GM13977 (cell line): ENCODE data around the gene GIMAP1.
"Not testable (repeated sequence)": the region's sequence is repeated elsewhere in the genome, so short reads cannot be mapped to it uniquely, and the experiment has no call there.

Experiments used
- DNase-seq: peaks from one replicate; pipeline ENCODE4 v3.0.0; 2012; ENCODE audit warnings: low spot score
- in situ Hi-C: fragments of 300-500 bp; cut with MboI; formaldehyde crosslinking; loops from one replicate; pipeline ENCODE4 v1.12.0; 2022; ENCODE audit warnings: low sequenced_read_pairs, low pct_unique_long_range_greater_than_20kb, mixed read lengths, inconsistent platforms; ENCODE audit not compliant: unreplicated experiment
- TF ChIP-seq, protein P1 (sequence below): IDR thresholded peaks from 2 replicates; pipeline ENCODE4 v1.5.1; 2012; ENCODE audit warnings: mild to moderate bottlenecking, control low read depth; ENCODE audit not compliant: insufficient read depth; ENCODE audit errors: extremely low read depth, missing control alignments

GIMAP1 gene

DNA sequence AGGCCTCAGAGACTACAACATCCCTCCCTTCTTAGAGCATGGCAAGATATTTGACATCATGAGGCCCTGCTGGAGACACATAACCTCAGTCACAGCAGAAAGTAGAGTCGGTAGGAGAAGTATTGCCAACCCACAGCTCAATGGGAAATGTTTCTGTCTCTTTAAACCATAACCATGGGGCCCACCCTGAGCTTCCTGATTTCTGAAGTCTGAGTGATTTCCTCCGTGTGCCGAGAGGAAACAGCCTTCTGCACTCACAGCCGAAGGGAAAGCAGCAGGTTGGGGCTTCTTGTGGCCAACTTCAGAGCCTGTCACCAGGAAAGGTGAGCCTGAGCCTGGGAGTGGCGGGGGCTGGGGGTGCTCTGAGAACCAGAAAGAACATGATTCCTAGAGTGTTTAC is at the start of gene GIMAP1:
TSS of gene GIMAP1 (plus strand) at position 246 of the 400 bp plus-strand sequence. CDS start 2,435 bp downstream, outside the sequence.
- no peak for DNase-seq
- in situ Hi-C loops, result no loop called here
- TF ChIP-seq, protein P1, sequence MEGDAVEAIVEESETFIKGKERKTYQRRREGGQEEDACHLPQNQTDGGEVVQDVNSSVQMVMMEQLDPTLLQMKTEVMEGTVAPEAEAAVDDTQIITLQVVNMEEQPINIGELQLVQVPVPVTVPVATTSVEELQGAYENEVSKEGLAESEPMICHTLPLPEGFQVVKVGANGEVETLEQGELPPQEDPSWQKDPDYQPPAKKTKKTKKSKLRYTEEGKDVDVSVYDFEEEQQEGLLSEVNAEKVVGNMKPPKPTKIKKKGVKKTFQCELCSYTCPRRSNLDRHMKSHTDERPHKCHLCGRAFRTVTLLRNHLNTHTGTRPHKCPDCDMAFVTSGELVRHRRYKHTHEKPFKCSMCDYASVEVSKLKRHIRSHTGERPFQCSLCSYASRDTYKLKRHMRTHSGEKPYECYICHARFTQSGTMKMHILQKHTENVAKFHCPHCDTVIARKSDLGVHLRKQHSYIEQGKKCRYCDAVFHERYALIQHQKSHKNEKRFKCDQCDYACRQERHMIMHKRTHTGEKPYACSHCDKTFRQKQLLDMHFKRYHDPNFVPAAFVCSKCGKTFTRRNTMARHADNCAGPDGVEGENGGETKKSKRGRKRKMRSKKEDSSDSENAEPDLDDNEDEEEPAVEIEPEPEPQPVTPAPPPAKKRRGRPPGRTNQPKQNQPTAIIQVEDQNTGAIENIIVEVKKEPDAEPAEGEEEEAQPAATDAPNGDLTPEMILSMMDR, result no peak

DNA sequence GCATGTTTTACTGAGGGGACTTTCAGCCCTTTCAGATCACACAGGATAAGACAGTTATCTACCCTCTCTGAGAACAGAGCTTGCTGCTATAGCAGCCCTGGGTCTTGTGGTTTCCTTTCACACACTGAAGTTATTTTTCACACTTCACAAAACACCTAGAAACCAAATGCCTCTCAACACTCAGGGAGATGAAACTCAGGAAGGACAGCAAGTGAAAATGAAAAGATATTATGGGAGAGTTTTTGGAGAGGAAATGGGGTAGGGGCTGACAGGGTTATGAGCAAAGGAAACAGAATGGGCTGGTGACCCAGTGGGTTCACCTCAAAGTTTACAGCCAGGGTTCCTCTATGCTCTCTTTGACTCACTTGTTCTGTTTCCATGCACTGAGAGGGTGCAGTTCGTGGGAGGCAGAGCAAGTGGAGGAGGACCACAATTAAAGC is 47.9 kb upstream of the GIMAP1 start:
- in situ Hi-C loops, result no loop called here
- peak; percentile 64 for DNase-seq
- TF ChIP-seq, protein P1, result no peak

DNA sequence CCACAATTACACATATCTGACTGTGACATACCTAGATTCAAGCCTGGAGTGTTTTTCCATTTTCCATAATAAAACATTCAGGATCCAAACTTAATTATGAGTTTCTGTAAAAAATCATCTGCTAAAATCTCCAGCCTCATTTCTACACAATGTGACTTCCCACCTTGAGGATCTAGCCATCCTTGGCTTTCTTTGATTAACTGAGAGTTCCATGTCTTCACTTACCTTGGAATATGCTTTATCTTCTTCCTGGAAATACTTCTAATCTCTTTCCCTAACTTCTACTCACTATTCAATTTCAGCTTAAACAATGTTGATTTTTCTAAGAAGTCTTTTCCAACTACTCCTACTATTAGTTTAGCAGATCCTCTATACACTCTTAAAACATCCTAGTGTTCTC is 47.4 kb upstream of the GIMAP1 start:
- in situ Hi-C loops, result no loop called here
- TF ChIP-seq, protein P1, result no peak
- no peak for DNase-seq

DNA sequence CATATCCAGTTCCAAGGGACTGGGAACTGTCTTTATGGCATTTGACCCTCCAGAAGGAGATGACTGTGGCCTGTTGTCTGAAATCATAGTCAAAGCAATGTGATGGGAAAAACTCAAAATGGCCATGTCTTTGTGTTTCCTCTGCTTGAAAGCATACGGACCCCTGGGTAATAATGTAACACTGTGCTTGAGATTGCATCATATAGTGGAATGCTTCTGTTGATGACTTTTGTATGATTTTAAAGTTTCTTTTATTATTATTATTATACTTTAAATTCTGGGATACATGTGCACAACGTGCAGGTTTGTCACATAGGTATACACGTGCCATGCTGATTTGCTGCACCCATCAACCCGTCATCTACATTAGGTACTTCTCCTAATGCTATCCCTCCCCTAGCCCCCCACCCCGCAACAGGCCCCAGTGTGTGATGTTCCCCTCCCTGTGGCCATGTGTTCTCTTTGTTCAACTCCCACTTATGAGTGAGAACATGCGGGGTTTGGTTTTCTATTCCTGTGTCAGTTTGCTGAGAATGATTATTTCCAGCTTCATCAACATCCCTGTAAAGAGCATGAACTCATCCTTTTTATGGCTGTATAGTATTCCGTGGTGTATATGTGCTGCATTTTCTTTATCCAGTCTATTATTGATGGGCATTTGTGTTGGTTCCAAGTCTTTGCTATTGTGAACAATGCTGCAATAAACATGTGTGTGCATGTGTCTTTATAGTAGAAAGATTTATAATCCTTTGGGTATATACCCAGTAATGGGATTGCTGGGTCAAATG is 44.4 kb upstream of the GIMAP1 start:
- in situ Hi-C loops, DNase-seq: not testable (repeated sequence)

DNA sequence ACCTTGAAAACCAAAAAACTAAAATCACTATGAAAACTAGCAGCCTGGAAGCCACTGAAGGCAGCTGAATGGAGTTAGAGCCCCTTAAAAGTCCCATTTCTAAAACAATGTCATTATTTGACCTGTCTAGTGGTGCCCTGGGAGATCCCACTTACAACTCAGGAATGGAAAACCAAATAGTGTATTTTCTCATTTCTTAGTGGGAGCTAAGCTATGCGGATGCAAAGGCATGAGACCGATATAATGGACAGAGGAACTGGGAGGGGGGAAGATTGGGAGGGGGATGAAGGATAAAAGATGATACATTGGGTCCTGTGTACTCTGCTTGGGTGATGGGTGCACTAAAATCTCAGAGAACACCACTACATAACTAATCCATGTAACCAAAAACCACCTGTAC is 40.7 kb upstream of the GIMAP1 start:
- TF ChIP-seq, protein P1, result no peak
- DNase-seq, result no peak
- in situ Hi-C loops, result no loop called here

DNA sequence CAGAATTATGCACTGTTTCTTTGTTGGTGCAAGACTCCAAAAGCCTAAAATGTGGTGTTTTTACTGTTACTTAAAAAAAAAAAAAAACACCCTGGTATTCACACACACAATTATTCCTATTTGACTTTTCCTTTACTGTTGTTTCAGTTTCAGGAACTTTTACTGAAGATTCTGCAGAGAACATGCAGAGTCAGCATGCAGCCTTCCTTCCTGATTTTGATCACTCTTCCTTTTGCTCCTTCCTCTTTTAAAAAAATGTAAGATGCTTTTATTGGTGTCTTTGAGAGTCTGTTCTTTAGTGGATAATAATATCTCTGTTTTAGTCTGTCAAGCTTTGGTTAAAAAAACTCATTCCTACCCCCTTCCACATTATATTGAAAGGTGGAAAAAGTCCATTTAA is 40.1 kb upstream of the GIMAP1 start:
- DNase-seq, in situ Hi-C loops: not testable (repeated sequence)

DNA sequence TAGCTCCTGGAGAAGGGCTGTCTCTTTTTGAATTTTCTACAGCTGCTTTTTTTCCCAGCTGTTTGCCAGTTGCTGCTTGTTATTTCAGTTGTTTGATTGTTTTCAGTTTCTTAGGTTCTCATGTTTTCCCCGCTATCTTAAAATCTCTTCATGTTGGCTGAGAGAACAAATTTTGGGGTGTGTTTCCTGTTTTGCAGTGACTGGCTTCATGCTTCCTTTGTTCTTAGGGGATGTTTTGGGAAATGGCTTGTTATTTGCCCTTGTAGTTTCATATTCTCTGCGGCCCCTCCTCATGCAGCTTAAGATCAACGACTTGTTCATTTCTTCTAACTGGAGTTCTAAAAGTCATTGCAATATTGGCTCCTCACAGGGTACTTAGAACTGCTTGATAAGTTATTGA is 39.6 kb upstream of the GIMAP1 start:
- in situ Hi-C loops, DNase-seq: not testable (repeated sequence)

DNA sequence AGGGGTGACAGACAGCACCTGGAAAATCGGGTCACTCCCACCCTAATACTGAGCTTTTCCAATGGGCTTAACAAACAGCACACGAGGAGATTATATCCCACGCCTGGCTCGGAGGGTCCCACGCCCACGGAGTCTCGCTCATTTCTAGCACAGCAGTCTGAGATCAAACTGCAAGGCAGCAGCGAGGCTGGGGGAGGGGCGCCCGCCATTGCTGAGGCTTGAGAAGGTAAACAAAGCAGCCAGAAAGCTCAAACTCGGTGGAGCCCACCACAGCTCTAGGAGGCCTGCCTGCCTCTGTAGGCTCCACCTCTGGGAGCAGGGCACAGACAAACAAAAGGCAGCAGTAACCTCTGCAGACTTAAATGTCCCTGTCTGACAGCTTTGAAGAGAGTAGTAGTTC is 37.8 kb upstream of the GIMAP1 start:
- in situ Hi-C loops, DNase-seq: not testable (repeated sequence)

DNA sequence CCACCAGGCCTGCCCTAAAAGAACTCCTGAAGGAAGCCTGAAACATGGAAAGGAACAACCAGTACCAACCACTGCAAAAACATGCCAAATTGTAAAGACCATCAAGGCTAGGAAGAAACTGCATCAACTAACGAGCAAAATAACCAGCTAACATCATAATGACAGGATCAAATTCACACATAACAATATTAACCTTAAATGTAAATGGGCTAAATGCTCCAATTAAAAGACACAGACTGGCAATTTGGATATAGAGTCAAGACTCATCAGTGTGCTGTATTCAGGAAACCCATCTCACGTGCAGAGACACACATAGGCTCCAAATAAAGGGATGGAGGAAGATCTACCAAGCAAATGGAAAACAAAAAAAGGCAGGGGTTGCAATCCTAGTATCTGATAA is 36.0 kb upstream of the GIMAP1 start:
- in situ Hi-C loops, DNase-seq: not testable (repeated sequence)
